Liver (tissue), 9 donors: Measurements from ENCODE around the gene SLC1A3. TPM values are rescaled to one million over a fixed set of nuclear protein-coding genes. Genes with fewer than 3 reads are reported as not detected.

ENCODE experiments used
- DNase-seq: peaks from one replicate; pipeline ENCODE4 v3.0.0-alpha.2; 2017; ENCODE audit warnings: low spot score
- H3K27ac ChIP-seq, 2 donors: one replicate each; pipeline ENCODE4 v1.7.0; 2013; ENCODE audit warnings: inconsistent platforms in 2 of 2, low read length in 2 of 2, control low read depth in 1 of 2, low read depth in 1 of 2, mild to moderate bottlenecking in 1 of 2
- H3K27me3 ChIP-seq, 4 donors: one replicate each; pipeline versions ENCODE4 v1.6.1 to v1.7.0; 2013; ENCODE audit warnings: low read length in 3 of 4, inconsistent platforms in 1 of 4, mild to moderate bottlenecking in 1 of 4, moderate library complexity in 1 of 4; ENCODE audit not compliant: control insufficient read depth in 4 of 4, insufficient read depth in 4 of 4
- H3K36me3 ChIP-seq, 4 donors: one replicate each; pipeline versions ENCODE4 v1.6.1 to v1.7.0; 2013; ENCODE audit warnings: low read length in 3 of 4, mild to moderate bottlenecking in 3 of 4, low read depth in 1 of 4, moderate library complexity in 1 of 4; ENCODE audit not compliant: control insufficient read depth in 4 of 4, insufficient read depth in 3 of 4
- H3K4me1 ChIP-seq, 4 donors: one replicate each; pipeline versions ENCODE4 v1.6.1 to v1.7.0; 2013; ENCODE audit warnings: low read length in 3 of 4, mild to moderate bottlenecking in 3 of 4, moderate library complexity in 1 of 4; ENCODE audit not compliant: control insufficient read depth in 4 of 4, insufficient read depth in 4 of 4
- H3K4me3 ChIP-seq, 3 donors: one replicate each; pipeline versions ENCODE4 v1.6.1 to v1.7.0; 2013; ENCODE audit warnings: low read length in 3 of 3, control low read depth in 1 of 3, low read depth in 1 of 3, mild to moderate bottlenecking in 1 of 3
- H3K9ac ChIP-seq, 2 donors: one replicate each; pipeline ENCODE4 v1.7.0; 2013; ENCODE audit warnings: low read length in 2 of 2, mild to moderate bottlenecking in 2 of 2, moderate library complexity in 2 of 2, control low read depth in 1 of 2, low read depth in 1 of 2
- H3K9me3 ChIP-seq, 4 donors: one replicate each; pipeline versions ENCODE4 v1.6.1 to v1.7.0; 2013; ENCODE audit warnings: low read length in 3 of 4; ENCODE audit not compliant: control insufficient read depth in 4 of 4
- EGR1 ChIP-seq, 2 donors: IDR thresholded peaks; 2 replicates each; pipeline ENCODE4 v1.6.1; 2016 to 2018; ENCODE audit warnings: antibody characterized with exemption in 2 of 2, low read depth in 2 of 2
- FOXA1 ChIP-seq: IDR thresholded peaks from 2 replicates; pipeline ENCODE4 v1.6.1; 2016; ENCODE audit warnings: antibody characterized with exemption
- FOXA2 ChIP-seq: IDR thresholded peaks from 2 replicates; pipeline ENCODE4 v1.6.1; 2016; ENCODE audit warnings: antibody characterized with exemption
- GABPA ChIP-seq, 2 donors: IDR thresholded peaks in 1 of 2; conservative IDR thresholded peaks in 1 of 2; 2 replicates each; pipeline ENCODE4 v1.6.1; 2016; ENCODE audit warnings: antibody characterized with exemption in 2 of 2, mild to moderate bottlenecking in 1 of 2, moderate library complexity in 1 of 2
- HNF4A ChIP-seq, 2 donors: conservative IDR thresholded peaks; 2 replicates each; pipeline ENCODE4 v1.6.1; 2016; ENCODE audit warnings: antibody characterized with exemption in 2 of 2, mild to moderate bottlenecking in 2 of 2
- HNF4G ChIP-seq: IDR thresholded peaks from 2 replicates; pipeline ENCODE4 v1.6.1; 2016; ENCODE audit warnings: antibody characterized with exemption
- JUND ChIP-seq, 2 donors: IDR thresholded peaks; 2 replicates each; pipeline ENCODE4 v1.6.1; 2016; ENCODE audit warnings: antibody characterized with exemption in 2 of 2
- NR2F2 ChIP-seq: IDR thresholded peaks from 2 replicates; pipeline ENCODE4 v1.6.1; 2016; ENCODE audit warnings: antibody characterized with exemption
- RAD21 ChIP-seq, 2 donors: IDR thresholded peaks; 2 replicates each; pipeline ENCODE4 v1.6.1; 2016; ENCODE audit warnings: antibody characterized with exemption in 2 of 2, mild to moderate bottlenecking in 2 of 2
- RXRA ChIP-seq, 2 donors: IDR thresholded peaks; 2 replicates each; pipeline ENCODE4 v1.6.1; 2017 to 2018; ENCODE audit warnings: antibody characterized with exemption in 2 of 2, mild to moderate bottlenecking in 1 of 2
- SP1 ChIP-seq: IDR thresholded peaks from 2 replicates; pipeline ENCODE4 v1.6.1; 2018; ENCODE audit warnings: antibody characterized with exemption, mild to moderate bottlenecking
- TAF1 ChIP-seq: conservative IDR thresholded peaks from 2 replicates; pipeline ENCODE4 v1.6.1; 2016; ENCODE audit warnings: antibody characterized with exemption, mild to moderate bottlenecking
- YY1 ChIP-seq: IDR thresholded peaks from 2 replicates; pipeline ENCODE4 v1.6.1; 2016; ENCODE audit warnings: antibody characterized with exemption, mild to moderate bottlenecking
- WGBS: extraction: QIAGEN DNeasy Blood & Tissue Kit; methylation state at CpG from one replicate; pipeline ENCODE4 v1.1.7; 2013; 5-methylcytosine and 5-hydroxymethylcytosine counted together
- polyA plus RNA-seq, 2 donors: library from polyadenylated mRNA; stranded (reverse) in 1 of 2; unstranded in 1 of 2; fragments of 200-250 nt in 1 of 2; fragments of >200 nt in 1 of 2; fragmentation: Nextera tagmentation in 1 of 2; extraction: Ambion mirVana in 1 of 2; gene quantifications; one replicate each; pipeline versions ENCODE4 v1.2.1 to v1.2.3, GENCODE V29; 2013 to 2015
- total RNA-seq, 2 donors: library from RNA; depleted of rRNA; stranded (reverse); fragments of >200 nt; gene quantifications; one replicate each; pipeline ENCODE4 v1.2.3, GENCODE V29; 2014
- TF ChIP-seq, protein P1 (sequence below): fragments of 150-350 bp; IDR thresholded peaks from 2 replicates; pipeline ENCODE4 v1.5.1; 2017; ENCODE audit warnings: improper control_type of control experiment, low read depth, low read length; ENCODE audit not compliant: missing input control
- TF ChIP-seq, protein P2 (sequence below): IDR thresholded peaks from 2 replicates; pipeline ENCODE4 v1.6.1; 2016; ENCODE audit warnings: antibody characterized with exemption, mild to moderate bottlenecking
- TF ChIP-seq, protein P3 (sequence below): IDR thresholded peaks from 2 replicates; pipeline ENCODE4 v1.6.1; 2016; ENCODE audit warnings: antibody characterized with exemption
- TF ChIP-seq, protein P4 (sequence below): IDR thresholded peaks from 2 replicates; pipeline ENCODE4 v1.6.1; 2016; ENCODE audit warnings: antibody characterized with exemption
- TF ChIP-seq, protein P5 (sequence below): IDR thresholded peaks from 2 replicates; pipeline ENCODE4 v1.6.1; 2016; ENCODE audit warnings: antibody characterized with exemption
- donor health status: healthy.
- donor health status: healthy.
- donor health status: healthy.
- donor health status: healthy.
- donor health status: healthy.

The SLC1A3 gene
- total and polyA plus RNA-seq, 4 donors: 1.8 to 8.8 (median 2.8) TPM

DNA sequence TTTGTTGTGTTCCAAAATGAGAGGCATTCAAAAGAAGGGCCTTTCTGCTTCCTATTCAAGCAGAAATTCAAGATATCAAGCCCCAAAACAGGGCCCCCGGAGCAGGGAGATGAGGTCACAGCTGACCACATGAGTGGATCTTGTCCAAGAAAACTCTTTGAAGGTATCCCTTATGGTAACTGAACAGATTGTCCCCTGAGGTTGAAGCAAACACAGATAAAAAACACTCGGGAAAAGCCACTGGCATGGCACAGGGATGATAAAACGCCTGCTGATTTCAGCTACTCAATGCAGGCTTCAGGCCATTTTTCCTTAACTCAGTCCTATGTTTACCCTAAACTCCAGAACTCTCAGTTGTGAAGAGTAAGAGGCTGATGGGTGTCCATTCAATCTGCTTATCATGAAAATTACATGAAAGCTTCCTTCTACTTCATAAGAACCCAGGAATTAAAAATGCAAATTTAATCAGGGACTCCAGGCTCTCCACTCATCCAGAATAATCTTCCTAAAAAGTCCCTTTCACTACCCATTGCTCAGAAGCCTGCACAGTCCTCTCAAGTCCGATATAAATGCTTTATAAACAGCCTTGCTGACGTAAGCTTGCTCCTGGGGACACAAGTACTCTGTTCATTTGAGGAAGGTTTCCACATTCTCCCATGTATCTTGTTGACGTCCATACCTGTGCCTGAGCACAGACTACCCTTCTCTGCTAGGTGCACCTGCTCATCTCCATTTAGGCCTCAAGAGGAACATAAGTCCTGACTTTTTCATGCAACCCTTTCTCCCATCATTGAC, 35.9 kb upstream of the SLC1A3 start:
- H3K9ac ChIP-seq: no peak overlapping the region
- no peaks in the 10 kb centered on the region for H3K36me3 ChIP-seq
- no peaks in the 10 kb centered on the region for H3K27me3 ChIP-seq
- WGBS: 64% methylated on average over 6 of the region's 6 CpGs
- no peak overlapping the region for H3K4me3 ChIP-seq
- TF ChIP-seq TAF1: no peak
- no peak for TF ChIP-seq RXRA (IDR thresholded peaks at IDR 0.05)
- no peak for TF ChIP-seq EGR1 (IDR thresholded peaks at IDR 0.05; ENCODE audit: low read depth in 2 of 2)
- TF ChIP-seq JUND (IDR thresholded peaks at IDR 0.05): no peak
- no peaks in the 10 kb centered on the region for H3K4me1 ChIP-seq
- DNase-seq: no peak
- no peak overlapping the region for H3K27ac ChIP-seq
- H3K9me3 ChIP-seq: no peaks in the 10 kb centered on the region

DNA sequence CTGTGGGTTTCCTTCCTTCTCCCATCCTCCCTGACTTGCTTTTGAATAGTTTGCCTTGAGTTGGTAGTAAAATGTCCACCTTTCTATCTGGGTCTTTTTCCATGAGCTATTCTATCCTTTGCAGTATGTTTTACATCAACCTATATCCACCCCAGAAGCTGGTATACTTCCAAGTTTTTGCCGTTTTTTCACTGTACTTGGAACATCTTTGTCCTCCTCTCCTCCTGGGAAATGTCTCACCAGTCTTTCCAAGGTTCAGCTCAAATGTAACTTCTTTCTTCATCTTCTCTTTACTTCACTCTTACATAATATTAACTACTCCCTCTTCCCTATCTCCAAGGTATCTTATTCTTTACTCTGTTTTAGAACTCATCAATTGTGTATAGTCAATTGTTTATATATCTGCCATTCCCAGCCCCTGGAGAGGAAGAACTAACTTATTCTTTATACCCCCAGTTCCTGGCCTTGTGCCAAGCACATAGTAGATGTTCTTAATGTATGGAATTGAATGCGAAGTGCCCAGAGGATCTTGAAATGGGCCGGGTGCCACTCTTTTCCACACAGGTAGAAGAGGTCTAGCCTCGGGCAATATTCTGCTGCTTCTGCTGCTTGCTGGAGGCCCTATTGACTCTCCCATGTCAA, 34.9 kb upstream of the SLC1A3 start:
- Histone ChIP-seq H3K4me3 (no peak overlapping the region), H3K9me3 (no peaks in the 10 kb centered on the region), H3K27me3 (no peaks in the 10 kb centered on the region), H3K27ac (no peak overlapping the region), H3K36me3 (no peaks in the 10 kb centered on the region), H3K4me1 (no peaks in the 10 kb centered on the region), H3K9ac (no peak overlapping the region)
- DNase-seq: no peak
- WGBS: 82% methylated on average over 4 of the region's 4 CpGs
- TF ChIP-seq, protein P1, sequence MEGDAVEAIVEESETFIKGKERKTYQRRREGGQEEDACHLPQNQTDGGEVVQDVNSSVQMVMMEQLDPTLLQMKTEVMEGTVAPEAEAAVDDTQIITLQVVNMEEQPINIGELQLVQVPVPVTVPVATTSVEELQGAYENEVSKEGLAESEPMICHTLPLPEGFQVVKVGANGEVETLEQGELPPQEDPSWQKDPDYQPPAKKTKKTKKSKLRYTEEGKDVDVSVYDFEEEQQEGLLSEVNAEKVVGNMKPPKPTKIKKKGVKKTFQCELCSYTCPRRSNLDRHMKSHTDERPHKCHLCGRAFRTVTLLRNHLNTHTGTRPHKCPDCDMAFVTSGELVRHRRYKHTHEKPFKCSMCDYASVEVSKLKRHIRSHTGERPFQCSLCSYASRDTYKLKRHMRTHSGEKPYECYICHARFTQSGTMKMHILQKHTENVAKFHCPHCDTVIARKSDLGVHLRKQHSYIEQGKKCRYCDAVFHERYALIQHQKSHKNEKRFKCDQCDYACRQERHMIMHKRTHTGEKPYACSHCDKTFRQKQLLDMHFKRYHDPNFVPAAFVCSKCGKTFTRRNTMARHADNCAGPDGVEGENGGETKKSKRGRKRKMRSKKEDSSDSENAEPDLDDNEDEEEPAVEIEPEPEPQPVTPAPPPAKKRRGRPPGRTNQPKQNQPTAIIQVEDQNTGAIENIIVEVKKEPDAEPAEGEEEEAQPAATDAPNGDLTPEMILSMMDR: no peak
- TF ChIP-seq RAD21 (IDR thresholded peaks at IDR 0.05) (no peak), FOXA2 (no peak), FOXA1 (no peak), NR2F2 (no peak), JUND (IDR thresholded peaks at IDR 0.05) (no peak), EGR1 (IDR thresholded peaks at IDR 0.05; ENCODE audit: low read depth in 2 of 2) (no peak), RXRA (IDR thresholded peaks at IDR 0.05) (no peak), SP1 (no peak), HNF4A (conservative IDR thresholded peaks at IDR 0.05) (no peak), GABPA (IDR thresholded peaks at IDR 0.05 in 1 of 2, conservative IDR thresholded peaks at IDR 0.05 in 1 of 2) (no peak), YY1 (no peak), HNF4G (no peak), TAF1 (no peak)
- TF ChIP-seq, protein P2, sequence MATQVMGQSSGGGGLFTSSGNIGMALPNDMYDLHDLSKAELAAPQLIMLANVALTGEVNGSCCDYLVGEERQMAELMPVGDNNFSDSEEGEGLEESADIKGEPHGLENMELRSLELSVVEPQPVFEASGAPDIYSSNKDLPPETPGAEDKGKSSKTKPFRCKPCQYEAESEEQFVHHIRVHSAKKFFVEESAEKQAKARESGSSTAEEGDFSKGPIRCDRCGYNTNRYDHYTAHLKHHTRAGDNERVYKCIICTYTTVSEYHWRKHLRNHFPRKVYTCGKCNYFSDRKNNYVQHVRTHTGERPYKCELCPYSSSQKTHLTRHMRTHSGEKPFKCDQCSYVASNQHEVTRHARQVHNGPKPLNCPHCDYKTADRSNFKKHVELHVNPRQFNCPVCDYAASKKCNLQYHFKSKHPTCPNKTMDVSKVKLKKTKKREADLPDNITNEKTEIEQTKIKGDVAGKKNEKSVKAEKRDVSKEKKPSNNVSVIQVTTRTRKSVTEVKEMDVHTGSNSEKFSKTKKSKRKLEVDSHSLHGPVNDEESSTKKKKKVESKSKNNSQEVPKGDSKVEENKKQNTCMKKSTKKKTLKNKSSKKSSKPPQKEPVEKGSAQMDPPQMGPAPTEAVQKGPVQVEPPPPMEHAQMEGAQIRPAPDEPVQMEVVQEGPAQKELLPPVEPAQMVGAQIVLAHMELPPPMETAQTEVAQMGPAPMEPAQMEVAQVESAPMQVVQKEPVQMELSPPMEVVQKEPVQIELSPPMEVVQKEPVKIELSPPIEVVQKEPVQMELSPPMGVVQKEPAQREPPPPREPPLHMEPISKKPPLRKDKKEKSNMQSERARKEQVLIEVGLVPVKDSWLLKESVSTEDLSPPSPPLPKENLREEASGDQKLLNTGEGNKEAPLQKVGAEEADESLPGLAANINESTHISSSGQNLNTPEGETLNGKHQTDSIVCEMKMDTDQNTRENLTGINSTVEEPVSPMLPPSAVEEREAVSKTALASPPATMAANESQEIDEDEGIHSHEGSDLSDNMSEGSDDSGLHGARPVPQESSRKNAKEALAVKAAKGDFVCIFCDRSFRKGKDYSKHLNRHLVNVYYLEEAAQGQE: no peak
- TF ChIP-seq, protein P3, sequence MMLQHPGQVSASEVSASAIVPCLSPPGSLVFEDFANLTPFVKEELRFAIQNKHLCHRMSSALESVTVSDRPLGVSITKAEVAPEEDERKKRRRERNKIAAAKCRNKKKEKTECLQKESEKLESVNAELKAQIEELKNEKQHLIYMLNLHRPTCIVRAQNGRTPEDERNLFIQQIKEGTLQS: no peak
- TF ChIP-seq, protein P4, sequence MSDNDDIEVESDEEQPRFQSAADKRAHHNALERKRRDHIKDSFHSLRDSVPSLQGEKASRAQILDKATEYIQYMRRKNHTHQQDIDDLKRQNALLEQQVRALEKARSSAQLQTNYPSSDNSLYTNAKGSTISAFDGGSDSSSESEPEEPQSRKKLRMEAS: no peak
- TF ChIP-seq, protein P5, sequence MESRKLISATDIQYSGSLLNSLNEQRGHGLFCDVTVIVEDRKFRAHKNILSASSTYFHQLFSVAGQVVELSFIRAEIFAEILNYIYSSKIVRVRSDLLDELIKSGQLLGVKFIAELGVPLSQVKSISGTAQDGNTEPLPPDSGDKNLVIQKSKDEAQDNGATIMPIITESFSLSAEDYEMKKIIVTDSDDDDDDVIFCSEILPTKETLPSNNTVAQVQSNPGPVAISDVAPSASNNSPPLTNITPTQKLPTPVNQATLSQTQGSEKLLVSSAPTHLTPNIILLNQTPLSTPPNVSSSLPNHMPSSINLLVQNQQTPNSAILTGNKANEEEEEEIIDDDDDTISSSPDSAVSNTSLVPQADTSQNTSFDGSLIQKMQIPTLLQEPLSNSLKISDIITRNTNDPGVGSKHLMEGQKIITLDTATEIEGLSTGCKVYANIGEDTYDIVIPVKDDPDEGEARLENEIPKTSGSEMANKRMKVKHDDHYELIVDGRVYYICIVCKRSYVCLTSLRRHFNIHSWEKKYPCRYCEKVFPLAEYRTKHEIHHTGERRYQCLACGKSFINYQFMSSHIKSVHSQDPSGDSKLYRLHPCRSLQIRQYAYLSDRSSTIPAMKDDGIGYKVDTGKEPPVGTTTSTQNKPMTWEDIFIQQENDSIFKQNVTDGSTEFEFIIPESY: no peak
